Measurements from ENCODE around the gene BOLA3.
A peak's percentile ranks its signal among the peaks of the same experiment; 100 is the strongest.
"Not testable (repeated sequence)": the region's sequence is repeated elsewhere in the genome, so short reads cannot be mapped to it uniquely, and the experiment has no call there.

The BOLA3 gene

GRCh38 chr2:74148457-74149246, 940 bp upstream of the BOLA3 start:
- no peak for DNase-seq

GRCh38 chr2:74146929-74147726, 584 bp downstream of the BOLA3 start:
- no peak for DNase-seq

- no peak for DNase-seq
Observed at GRCh38 chr2:74142340-74142739, 5.4 kb downstream of the BOLA3 start.

GRCh38 chr2:74138600-74139323, 8.9 kb downstream of the BOLA3 start:
- no peak for DNase-seq

GRCh38 chr2:74137651-74138599, 9.8 kb downstream of the BOLA3 start:
- DNase-seq: no peak

GRCh38 chr2:74131901-74132300, 15.8 kb downstream of the BOLA3 start:
- no peak for DNase-seq

GRCh38 chr2:74130211-74130995, 17.3 kb downstream of the BOLA3 start:
- DNase-seq: no peak

- no peak for DNase-seq
Observed at GRCh38 chr2:74128206-74128605, 19.5 kb downstream of the BOLA3 start.

- not testable (repeated sequence) for DNase-seq
Observed at GRCh38 chr2:74123955-74124354, 23.8 kb downstream of the BOLA3 start.

GRCh38 chr2:74121846-74122245, 25.9 kb downstream of the BOLA3 start:
- DNase-seq: not testable (repeated sequence)

GRCh38 chr2:74119912-74120825, 27.5 kb downstream of the BOLA3 start:
- peak; percentile 77 for DNase-seq

- DNase-seq: no peak
Observed at GRCh38 chr2:74119339-74119738, 28.4 kb downstream of the BOLA3 start.

- no peak for DNase-seq
Observed at GRCh38 chr2:74111380-74111779, 36.3 kb downstream of the BOLA3 start.

GRCh38 chr2:74110537-74110936, 37.2 kb downstream of the BOLA3 start:
- no peak for DNase-seq

GRCh38 chr2:74109551-74109950, 38.2 kb downstream of the BOLA3 start:
- DNase-seq: no peak

GRCh38 chr2:74107071-74107470, 40.6 kb downstream of the BOLA3 start:
- DNase-seq: no peak

GRCh38 chr2:74105413-74105812, 42.3 kb downstream of the BOLA3 start:
- DNase-seq: no peak

GRCh38 chr2:74104839-74105238, 42.9 kb downstream of the BOLA3 start:
- no peak for DNase-seq

- no peak for DNase-seq
Observed at GRCh38 chr2:74103763-74104162, 43.9 kb downstream of the BOLA3 start.

- DNase-seq: no peak
Observed at GRCh38 chr2:74102516-74102915, 45.2 kb downstream of the BOLA3 start.
